GM12891 (cell line): ENCODE data around the gene GALNT6.

Experiments used
- POLR2A ChIP-seq: IDR thresholded peaks from 2 replicates; pipeline ENCODE4 v1.6.1; 2011; ENCODE audit warnings: low read depth, low read length, control low read depth
- TAF1 ChIP-seq: IDR thresholded peaks from 2 replicates; pipeline ENCODE4 v1.6.1; 2011; ENCODE audit warnings: low read depth, low read length, control low read depth

GRCh38 chr12:51383269-51383905 lies 7.8 kb downstream of the GALNT6 start:
- TF ChIP-seq POLR2A (no peak), TAF1 (no peak)
